ENCODE data around the gene UBR7.
"Not testable (repeated sequence)": the region's sequence is repeated elsewhere in the genome, so short reads cannot be mapped to it uniquely, and the experiment has no call there.

Gene UBR7, protein sequence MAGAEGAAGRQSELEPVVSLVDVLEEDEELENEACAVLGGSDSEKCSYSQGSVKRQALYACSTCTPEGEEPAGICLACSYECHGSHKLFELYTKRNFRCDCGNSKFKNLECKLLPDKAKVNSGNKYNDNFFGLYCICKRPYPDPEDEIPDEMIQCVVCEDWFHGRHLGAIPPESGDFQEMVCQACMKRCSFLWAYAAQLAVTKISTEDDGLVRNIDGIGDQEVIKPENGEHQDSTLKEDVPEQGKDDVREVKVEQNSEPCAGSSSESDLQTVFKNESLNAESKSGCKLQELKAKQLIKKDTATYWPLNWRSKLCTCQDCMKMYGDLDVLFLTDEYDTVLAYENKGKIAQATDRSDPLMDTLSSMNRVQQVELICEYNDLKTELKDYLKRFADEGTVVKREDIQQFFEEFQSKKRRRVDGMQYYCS

DNA sequence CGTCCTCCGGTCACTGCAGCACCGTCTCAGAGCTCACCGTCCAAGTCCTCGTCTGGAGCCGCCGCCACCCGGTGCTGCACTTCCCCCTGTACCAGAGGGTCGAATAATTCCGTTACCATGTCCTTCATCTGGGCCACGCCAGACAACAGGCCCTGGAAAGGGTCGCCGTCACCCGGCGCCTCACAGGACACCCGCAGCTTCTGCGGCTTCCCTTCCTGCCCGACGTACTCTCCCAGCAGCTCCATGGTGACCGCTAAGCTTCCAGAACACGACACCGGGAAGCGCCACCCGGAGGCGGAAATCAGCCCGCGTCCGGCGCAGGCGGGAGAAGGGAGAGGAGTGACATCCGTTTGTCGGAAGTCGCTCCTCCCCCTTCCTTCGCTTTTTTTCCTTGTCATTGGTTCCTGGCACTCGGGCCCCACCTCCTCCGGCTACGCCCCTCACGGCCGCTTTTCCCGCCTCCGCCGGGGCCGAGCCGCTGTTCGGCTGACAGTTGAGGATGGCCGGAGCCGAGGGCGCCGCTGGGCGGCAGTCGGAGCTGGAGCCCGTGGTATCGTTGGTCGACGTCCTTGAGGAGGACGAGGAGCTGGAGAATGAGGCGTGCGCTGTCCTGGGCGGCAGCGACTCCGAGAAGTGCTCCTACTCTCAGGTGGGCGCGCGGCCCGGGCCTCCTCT is at the start of gene UBR7, which contains the start of gene GON7:
TSS of gene UBR7 (plus strand) at position 464 of the 675 bp plus-strand sequence. CDS start at position 500, 36 bp downstream.
TSS of gene GON7 (minus strand) at position 273 of the 675 bp plus-strand sequence. CDS start at position 245, 28 bp downstream.
- peak; percentile 85 for DNase-seq

DNA sequence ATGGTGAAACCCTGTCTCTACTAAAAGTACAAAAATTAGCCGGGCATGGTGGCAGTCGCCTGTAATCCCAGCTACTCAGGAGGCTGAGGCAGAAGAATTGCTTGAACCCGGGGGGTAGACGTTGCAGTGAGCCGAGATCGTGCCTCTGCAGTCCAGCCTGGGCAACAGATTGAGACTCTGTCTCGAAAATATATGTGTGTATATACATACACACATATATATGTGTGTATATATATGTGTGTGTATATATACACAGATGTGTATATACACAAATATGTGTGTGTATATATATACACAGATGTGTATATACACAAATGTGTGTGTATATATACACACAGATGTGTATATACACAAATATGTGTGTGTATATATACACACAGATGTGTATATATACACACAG is 48.7 kb upstream of the UBR7 start:
- DNase-seq, result not testable (repeated sequence)

DNA sequence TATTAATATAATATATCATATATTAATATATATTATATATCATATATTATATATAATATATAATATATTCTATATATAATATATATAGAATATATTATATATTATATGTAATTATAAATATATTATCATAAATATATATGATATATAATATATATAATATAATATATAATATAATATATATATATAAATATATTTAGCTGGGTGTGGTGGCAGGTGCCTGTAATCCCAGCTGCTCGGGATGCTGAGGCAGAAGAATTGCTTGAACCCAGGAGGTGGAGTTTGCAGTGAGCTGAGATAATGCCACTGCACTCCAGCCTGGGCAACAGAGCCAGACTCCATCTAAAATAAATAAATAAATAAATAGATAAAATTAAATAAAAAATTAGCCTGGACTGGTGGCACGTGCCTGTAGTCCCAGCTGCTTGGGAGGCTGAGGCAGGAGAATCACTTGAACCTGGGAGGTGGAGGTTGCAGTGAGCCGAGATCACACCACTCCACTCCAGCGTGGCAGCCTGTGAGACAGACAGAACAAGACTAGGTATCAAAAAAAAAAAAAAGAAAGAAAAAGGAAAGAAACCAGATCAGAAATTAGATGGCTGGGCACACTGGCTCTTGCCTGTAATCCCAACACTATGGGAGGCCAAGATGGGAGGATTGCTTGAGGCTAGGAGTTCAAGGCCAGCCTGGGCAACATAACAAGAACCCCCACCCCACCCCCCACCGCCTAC is 47.3 kb upstream of the UBR7 start:
- not testable (repeated sequence) for DNase-seq

DNA sequence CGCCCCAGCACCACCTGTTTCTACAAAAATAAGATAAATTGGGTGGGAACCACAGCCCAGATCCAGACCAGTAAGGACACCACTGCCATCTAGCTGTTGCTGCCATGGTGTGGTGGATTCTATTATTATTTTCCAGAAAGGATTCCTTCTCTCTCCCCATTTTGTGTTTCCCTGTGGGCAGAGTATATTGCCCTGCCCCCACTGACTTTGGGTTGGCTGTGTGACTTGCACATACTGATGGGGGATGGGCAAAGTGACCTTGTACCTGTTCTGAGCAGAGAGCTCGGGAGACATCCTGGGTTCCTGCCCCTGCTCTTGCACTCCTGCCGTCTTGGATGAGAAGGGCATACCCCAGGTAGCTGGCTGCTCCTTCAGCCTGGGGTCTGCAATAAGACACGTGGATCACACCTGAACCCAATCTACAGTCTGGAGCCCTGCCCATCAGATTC is 46.7 kb upstream of the UBR7 start:
- no peak for DNase-seq

DNA sequence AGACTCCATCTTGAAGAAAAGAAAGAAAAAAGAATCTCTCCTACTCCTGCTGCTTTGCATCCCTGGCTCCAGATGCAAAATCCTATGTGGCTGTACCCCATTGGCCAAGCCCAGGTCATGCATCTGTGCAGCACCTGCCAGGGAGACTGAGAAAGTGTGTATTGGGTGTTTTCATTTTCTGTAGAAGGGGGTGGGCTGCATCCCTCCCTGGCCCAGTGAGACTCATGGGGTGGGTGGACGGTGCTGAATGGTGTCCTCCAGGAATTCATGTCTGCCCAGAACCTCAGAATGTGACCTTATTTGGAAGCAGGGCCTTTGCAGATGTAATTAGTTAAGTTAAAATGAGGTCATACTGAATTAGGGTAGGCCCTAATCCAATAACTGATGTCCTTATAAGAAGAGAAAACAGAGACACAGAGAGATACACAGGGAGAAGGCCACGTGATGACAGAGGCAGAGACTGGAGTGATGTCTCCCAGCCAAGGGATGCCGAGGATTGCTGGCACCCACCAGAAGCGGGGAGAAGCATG is 45.6 kb upstream of the UBR7 start:
- DNase-seq, result no peak

DNA sequence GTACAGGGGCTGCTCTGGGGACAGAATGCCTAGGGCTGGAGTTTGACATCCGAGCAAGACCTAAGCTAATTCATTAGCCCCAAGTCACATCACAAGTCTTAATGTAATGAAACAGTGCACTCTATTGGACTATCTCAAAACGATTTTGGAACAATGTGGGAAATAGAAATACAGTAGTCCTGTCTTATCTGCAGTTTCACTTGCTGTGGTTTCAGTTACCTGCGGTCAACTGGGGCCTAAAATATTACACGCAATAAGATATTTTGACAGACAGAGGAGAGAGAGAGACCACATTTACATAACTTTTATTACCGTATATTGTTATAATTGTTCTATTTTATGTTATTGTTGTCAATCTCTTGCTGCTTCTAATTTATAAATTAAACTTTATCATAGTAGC is 43.5 kb upstream of the UBR7 start:
- no peak for DNase-seq

DNA sequence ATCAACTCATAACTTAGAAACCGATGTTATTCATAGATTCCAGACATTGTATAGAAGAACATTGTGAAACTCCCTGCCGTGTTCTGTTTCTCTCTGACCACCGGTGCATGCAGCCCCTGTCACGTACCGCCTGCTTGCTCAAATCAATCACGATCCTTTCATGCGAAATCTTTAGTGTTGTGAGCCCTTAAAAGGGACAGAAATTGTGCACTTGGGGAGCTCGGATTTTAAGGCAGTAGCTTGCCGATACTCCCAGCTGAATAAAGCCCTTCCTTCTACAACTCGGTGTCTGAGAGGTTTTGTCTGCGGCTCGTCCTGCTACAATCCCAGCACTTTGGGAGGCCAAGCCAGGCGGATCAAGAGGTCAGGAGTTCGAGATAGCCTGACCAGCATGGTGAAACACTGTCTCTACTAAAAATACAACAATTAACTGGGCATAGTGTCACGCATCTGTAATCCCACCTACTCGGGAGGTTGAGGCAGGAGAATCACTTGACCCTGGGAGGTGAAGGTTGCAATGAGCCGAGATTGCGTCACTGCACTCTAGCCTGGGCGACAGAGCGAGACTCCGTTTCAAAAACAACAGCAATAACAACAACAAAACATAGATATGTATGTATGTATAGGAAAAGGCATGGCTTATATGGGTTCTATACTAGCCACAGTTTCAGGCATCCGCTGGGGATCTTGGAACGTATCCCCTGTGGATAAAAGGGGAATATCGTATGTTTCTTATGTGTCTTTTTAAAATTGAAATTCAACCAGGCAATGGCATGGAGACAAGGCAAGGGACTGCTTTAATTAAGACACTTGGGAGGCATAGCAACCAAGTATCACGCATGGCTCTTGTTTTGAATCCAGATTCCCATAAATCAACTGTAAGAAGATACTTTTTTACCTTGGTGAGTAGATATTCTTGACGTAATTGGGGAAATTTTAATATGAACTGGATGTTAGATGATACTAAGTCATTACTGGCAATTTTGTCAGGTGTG is 41.5 kb upstream of the UBR7 start:
- not testable (repeated sequence) for DNase-seq

DNA sequence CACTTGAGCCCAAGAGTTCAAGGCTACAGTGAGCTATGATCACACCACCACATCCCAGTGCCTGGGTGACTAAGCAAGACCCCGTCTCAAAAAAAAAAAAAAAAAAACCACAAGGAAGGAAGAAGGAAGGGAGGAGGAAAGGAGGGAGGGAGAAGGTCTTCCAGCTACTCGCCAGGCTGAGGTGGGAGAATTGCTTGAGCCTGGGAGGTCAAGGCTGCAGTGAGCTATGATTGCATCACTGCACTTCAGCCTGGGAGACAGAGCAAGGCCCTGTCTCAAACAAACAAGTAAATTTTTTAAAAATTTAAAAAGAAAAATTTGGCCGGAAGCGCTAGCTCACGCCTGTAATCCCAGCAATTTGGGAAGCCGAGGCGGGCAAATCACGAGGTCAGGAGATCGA is 38.4 kb upstream of the UBR7 start:
- not testable (repeated sequence) for DNase-seq

DNA sequence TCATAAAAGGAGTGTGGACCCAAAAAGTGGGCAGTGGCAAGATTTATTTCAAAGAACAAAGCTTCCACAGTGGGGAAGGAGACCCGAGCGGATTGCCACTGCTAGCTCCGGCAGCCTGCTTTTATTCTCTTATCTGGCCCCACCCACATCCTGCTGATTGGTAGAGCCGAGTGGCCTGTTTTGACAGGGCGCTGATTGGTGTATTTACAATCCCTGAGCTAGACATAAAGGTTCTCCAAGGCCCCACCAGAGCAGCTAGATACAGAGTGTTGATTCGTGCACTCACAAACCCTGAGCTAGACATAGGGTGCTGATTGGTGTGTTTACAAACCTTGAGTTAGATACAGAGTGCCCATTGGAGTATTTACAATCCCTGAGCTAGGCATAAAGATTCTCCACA is 37.4 kb upstream of the UBR7 start:
- DNase-seq, result not testable (repeated sequence)

DNA sequence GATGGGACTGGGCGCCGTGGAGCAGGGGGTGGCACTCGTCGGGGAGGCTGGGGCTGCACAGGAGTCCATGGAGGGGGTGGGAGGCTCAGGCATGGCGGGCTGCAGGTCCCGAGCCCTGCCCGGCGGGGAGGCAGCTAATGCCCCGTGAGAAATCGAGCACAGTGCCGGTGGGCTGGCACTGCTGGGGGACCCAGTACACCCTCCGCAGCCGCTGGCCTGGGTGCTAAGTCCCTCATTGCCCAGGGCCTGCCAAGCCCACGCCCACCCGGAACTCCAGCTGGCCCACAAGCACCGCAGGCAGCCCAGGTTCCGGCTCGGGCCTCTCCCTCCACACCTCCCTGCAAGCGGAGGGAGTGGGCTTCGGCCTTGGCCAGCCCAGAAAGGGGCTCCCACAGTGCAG is 36.9 kb upstream of the UBR7 start:
- not testable (repeated sequence) for DNase-seq

DNA sequence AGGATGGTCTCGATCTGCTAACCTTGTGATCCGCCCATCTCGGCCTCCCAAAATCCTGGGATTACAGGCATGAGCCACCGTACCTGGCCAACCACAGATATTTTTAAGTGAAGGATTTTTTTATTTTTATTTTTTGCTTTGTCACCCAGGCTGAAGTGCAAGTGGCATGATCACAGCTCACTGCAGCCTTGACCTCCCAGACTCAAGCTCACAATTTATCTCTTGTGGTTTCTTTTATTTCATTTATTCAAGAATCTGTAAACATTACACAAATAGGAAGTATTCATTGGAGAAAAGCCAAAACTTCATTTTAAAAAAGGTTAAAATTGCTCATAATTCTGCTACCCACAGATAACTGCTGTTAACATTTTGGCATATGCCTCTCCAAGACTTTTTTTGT is 35.7 kb upstream of the UBR7 start:
- no peak for DNase-seq

DNA sequence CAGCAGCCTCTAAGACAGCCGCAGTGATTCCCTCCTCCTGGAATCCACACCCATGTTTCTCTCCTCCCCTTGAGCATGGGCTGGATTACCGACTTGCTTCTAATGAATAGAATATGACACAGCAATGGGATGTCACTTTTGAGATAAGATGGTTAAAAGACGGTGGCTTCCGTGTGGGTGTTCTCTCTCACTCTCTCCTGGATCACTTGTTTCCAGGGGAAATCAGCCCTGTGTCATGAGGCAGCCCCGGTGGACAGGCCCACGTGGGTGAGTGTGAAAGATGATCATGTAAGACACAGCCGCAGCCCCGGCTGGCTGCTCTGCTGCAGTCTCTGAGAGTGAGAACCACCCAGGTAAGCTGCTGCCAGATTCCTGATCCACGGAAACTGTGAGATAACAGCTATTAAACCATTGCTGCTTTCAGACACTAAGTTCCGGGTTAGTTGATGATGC is 33.1 kb upstream of the UBR7 start:
- no peak for DNase-seq

DNA sequence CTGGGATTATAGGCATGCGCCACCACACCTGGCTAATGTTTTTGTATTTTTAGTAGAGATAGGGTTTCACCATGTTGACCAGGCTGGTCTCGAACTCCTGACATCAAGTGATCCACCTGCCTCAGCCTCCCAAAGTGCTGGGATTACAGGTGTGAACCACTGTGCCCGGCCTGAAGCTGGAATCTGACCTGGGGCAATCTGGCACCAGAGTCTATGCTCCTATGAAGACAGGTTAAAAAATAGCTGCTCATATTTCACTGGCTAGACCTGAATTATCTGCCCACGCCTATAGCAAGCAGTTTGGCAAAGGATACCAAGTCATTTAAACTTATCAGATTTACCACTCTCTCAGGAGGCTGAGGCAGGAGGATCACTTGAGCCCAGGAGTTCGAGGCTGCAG is 32.3 kb upstream of the UBR7 start:
- not testable (repeated sequence) for DNase-seq

DNA sequence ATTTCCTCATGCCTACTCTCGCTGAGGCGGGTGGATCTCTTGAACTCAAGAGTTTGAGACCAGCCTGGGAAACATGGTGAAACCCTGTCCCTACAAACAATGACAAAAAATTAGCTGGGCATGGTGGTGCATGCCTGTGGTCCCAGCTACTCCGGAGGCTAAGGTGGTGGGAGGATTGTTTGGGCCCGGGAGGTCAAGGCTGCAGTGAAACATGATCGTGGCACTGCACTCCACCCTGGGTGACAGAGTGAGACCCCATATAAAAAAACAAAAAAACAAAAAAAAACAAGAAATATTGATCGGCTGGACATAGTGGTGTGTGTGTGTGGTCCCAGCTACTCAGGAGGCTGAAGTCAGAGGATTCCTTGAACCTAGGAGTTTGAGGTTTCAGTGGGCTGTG is 31.6 kb upstream of the UBR7 start:
- DNase-seq, result no peak

DNA sequence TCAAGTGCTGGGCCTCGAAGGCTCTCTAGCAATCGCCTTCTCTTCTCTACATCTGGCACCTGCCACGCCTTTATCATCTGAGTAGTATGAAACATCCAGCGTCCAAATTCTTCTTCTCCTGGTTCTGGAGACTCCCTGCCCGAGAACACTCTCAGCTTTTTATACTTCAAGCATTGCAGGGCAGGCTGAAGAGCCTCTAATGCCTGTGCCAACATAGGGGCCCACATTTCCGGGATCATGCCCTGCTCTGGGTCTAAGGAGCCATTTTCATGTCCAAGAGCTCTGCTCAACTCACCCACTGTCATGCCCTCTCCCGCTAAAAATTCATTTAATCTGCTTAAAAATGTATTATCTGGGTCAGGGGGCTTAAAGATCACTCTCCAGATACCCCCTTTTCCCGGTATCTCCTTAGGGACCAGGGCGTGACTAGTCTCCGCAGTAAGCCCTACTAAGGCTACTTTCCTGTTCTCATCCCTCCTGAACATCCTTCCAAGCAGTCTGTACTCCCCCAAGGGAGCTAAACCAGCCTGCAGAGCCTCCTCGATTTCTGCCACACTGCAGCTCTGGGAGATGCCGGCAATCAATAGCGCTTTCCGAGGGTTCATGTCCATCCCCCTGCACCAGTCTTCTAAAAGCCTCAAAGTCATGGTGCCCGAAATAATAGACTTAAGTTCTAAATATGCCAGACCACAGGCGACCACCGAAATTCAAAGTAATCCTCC is 23.3 kb upstream of the UBR7 start:
- no peak for DNase-seq

DNA sequence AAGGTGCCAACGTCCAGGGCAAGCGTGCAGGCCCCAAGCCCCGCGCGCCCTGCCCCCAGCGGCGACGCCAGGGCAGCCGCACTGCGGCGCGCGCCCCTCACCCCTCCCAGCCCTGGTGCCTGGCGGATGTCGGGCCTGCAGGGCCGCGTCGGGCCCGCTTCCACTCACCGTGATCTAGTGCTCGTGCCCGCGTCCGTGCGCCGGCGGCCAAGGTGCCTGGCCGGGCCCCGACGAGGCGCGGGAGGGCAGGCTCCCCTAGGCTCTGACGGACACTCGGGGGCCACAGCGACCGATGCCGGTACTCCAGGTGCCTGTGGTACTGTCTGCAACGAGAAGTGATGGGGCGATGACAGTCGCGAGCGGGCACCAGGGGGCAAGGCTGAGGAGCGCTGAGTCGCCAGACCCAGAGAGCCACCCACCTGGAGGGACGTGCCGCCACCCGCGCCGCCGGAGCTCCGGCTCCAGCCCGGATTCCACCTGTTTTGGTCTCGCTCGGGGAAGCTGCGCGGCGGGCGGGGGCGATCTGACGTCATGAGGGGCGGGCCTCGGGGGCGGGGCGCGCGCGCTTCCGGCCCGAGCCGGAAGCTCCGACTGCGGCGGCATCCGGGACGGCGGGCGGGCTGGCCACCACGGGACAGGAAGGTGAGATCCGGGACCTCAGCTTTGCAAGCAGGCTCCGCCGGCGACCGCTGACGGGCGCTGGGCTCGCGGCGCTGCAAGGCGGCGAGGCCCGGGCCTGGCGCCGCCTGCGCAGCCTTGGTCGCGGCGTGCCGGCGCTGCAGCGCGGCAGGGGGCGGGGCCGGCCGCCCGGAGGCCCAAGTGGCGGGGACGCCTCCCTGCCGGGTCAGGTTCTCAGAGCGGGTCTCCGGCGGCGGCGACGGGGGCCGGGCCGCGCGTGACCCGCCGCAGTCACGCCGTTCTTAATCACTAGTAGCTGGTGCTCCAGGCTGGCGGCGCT is 22.4 kb upstream of the UBR7 start, which contains the start of the genes LYSET and MOAP1:
TSS of gene LYSET (plus strand) at position 927 of the 958 bp plus-strand sequence. CDS start 89 bp downstream, outside the sequence.
TSS of gene MOAP1 (minus strand) at position 507 of the 958 bp plus-strand sequence. CDS start 655 bp downstream, outside the sequence.
- peak; percentile 92 for DNase-seq

DNA sequence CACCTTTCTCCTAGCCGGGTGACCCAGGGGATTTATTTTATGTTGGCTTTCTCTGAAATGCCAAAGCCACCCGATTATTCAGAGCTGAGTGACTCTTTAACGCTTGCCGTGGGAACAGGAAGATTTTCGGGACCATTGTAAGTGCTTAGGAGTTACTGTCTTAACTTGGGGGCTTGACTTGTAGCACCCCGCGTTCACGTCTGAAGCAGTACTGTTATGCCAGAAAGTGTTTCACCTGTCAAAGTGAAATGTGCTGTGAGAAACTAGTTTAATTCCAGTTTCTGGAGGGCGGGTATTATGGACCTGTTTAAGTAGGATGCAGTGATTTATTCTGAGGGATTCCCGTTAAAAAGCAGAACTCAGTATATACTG is 21.7 kb upstream of the UBR7 start:
- no peak for DNase-seq

DNA sequence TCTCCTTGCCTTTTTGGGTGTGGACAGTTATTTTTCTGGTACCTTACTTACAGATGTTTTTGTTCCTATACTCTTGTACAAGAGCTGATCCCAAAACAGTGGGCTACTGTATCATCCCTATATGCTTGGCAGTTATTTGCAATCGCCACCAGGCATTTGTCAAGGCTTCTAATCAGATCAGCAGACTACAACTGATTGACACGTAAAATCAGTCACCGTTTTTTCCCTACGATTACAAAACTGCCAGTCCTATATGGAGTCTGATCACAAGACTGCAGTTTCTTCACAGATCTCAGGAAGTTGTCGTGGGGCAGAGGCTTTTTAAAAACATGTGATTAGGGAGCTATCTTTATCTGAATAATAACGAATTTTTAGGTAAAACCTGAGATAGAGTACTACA is 20.6 kb upstream of the UBR7 start:
- no peak for DNase-seq

DNA sequence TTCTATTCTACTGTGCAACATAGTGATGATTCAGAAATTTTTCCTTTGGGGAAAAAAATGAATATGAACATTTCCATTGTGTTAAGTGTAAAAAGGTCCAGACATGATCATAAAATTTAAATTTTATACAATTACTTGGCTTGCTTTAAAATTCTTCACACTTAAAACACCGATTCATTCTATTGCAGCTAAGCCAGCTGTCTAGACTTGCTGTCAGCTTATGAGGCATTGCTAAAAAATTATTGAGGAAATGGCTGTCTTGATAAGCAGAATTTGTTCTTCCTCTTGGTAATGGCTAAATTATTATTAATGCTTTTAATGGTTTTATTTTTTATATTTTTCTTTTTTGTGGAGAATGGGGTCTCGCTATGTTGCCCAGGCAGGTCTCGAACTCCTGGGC is 20.1 kb upstream of the UBR7 start:
- DNase-seq, result no peak

All from CD4-positive, alpha-beta T cell treated with Interleukin-4 for 4 hours (primary cell).